HAP-1 (cell line): ENCODE measurements around the gene SEBOX.
A peak's percentile ranks its signal among the peaks of the same experiment; 100 is the strongest.

Source experiments
- DNase-seq, 2 experiments: peaks; one replicate each; pipeline ENCODE4 v3.0.0-alpha.2; 2016 to 2020; ENCODE audit warnings: low spot score in 2 of 2
- H3K27me3 ChIP-seq: fragments of 250-450 bp; sonication (Bioruptor Pico); 2 replicates; pipeline ENCODE4 v1.5.1; 2020; ENCODE audit warnings: low read depth, mild to moderate bottlenecking, moderate library complexity
- H3K36me3 ChIP-seq: fragments of 250-450 bp; sonication (Bioruptor Pico); replicated peaks from 2 replicates; pipeline ENCODE4 v1.5.1; 2020; ENCODE audit warnings: mild to moderate bottlenecking
- H3K4me1 ChIP-seq: fragments of 250-450 bp; sonication (Bioruptor Pico); 2 replicates; pipeline ENCODE4 v1.5.1; 2020; ENCODE audit warnings: mild to moderate bottlenecking
- H3K4me3 ChIP-seq: fragments of 250-450 bp; sonication (Bioruptor Pico); 2 replicates; pipeline ENCODE4 v1.5.1; 2020; ENCODE audit warnings: mild to moderate bottlenecking, moderate library complexity
- H3K9me3 ChIP-seq: fragments of 250-450 bp; sonication (Bioruptor Pico); 2 replicates; pipeline ENCODE4 v1.5.1; 2020; ENCODE audit warnings: mild to moderate bottlenecking, moderate library complexity
- in situ Hi-C: fragments of 300-500 bp; cut with MboI; formaldehyde crosslinking; loops from 3 replicates; pipeline ENCODE4 v1.14.3; 2020; ENCODE audit warnings: low sequenced_read_pairs, inconsistent platforms, mixed read lengths

The SEBOX gene

DNA sequence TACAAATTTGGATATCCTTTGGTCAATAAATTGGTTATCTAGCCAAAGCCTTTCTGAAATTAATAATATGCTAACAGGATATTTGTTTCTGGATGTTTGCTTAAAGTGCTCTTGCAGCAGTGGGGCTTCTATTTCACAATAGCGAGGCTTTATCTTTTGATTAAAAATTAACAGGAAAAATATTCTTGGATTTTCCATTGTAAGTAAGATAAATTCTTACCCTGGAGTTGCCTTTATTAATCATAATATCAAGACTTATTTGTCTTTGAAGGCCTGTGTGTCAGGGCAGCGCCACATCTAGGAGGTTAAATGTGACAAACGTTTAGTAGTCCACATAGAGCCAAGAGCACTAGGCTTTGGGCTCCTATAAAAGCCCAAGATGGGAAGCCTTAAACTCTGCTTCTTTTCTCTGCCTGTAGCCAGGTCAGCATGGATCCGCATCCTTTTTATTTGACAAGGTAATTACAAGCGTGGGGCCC lies 40.7 kb downstream of the SEBOX start:
- Histone ChIP-seq H3K4me3 (no peak overlapping the region), H3K4me1 (peaks cover 18% of the 10 kb centered on the region), H3K36me3 (peaks cover 54% of the 10 kb centered on the region), H3K9me3 (no peaks in the 10 kb centered on the region), H3K27me3 (no peaks in the 10 kb centered on the region)
- DNase-seq: no peak
- in situ Hi-C loops: loop anchor here (5.0 kb wide), 1 partner anchor 33 kb away; the partner anchor contains the start of gene POLDIP2

DNA sequence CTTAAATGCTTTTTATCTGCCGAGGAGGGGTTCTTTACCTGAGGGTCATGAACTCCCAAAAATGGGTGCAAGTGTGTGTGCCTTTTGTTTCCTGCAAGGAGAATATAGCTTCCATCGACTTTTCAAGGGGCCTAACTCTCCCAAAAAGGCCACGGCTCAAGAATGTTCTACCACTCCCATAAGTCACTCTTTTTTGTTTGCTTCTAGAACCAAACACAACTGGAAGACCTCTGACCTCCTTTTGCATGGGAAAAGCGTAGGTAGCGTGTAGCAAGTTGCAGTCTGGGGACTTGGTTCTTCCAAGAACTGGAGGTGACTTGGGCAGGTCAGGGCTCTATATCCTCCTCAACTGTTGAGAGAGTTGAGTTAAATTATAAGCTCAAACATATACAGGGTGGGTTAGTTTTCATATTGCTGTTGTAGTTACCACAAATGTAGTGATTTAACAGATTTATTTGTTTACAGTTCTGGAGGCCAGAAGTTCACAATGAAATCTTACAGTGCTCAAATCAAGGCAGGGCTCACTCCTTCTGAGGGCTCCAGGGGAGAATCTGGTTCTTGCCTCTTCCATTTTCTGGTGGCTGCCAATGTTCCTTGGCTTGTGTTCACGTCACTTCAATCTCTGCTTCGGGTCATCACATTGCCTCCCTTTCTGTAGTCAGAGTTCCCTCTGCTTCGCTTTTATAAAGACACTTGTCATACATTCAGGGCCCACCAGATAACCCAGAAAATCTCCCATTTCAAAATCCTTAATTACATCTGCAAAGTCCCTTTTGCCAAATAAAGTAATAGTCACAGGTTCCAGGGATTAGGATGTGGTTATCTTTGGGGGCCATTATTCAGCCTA lies 44.6 kb downstream of the SEBOX start:
- Histone ChIP-seq H3K27me3 (no peaks in the 10 kb centered on the region), H3K9me3 (no peaks in the 10 kb centered on the region), H3K4me1 (peaks cover 26% of the 10 kb centered on the region), H3K4me3 (peak overlapping the region; percentile 72), H3K36me3 (peaks cover 20% of the 10 kb centered on the region)
- DNase-seq: no peak
- in situ Hi-C loops: loop anchor here (5.0 kb wide), 1 partner anchor 37 kb away; the partner anchor contains the start of gene POLDIP2

DNA sequence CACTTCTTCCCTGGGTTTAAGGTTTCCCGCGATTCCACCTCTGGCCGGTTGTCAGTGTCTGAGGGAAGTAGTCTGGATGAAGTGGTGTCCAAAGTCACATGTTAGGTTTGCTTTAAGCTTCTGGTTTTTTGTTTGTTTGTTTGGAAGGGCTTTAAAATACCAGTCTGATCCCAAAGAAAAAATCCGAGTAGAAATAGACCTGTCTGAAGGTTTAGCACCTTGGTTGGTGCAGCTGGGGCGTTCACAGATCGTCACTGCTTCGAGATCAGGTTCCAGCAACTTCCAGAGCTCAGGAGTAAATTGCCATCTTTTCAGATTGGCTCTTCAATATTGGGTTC lies 45.4 kb downstream of the SEBOX start:
- Histone ChIP-seq H3K4me1 (peaks cover 26% of the 10 kb centered on the region), H3K4me3 (peak overlapping the region; percentile 72), H3K36me3 (peaks cover 19% of the 10 kb centered on the region), H3K27me3 (no peaks in the 10 kb centered on the region), H3K9me3 (no peaks in the 10 kb centered on the region)
- DNase-seq: no peak
- in situ Hi-C loops: no loop called here

DNA sequence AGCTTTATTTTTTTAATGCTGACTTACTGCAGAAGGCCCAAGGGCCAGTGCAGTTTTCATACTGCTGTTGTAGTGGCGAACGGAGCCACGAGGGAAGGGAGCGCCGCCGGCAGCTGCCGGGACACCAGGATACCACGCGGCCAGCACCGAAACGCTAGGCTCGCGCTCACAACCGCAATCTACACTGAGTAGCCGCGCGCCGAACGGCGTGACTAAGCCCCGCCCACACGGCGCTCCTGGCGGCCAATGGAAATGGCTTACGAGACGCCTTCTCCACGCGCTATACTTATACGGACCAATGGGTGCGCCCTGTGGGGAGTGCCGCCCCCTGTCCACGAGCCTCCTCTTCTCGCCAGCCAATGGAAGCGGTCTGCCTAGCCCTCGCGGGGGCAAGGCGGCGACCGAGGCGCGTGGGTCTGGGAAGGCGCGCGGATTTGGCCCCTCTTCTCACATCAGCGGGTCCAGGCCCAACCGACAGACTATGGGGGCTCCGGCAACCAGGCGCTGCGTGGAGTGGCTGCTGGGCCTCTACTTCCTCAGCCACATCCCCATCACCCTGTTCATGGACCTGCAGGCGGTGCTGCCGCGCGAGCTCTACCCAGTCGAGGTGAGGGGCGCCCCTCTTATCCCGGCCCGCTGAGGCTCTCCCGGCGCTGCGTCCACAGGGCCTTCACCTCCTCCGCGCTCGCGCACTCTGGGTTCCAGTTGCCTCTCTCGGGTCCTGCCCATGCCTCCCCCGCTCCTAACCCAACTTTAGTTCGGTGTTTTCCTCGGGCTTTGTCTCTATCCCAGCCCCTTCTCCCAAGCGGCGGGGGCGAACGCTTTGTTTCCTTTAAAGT lies 46.0 kb downstream of the SEBOX start, which contains the start of gene TMEM97:
TSS of gene TMEM97 (plus strand) at position 442 of the 839 bp plus-strand sequence. CDS start at position 482, 40 bp downstream.
- peak within 1 kb of the TSS; percentile 72 for H3K4me3 ChIP-seq
- H3K4me1 ChIP-seq: peaks cover 26% of the 10 kb centered on the region
- H3K9me3 ChIP-seq: no peaks in the 10 kb centered on the region
- in situ Hi-C loops: no loop called here
- no peaks in the 10 kb centered on the region for H3K27me3 ChIP-seq
- H3K36me3 ChIP-seq: peaks cover 18% of the 10 kb centered on the region
- peak; percentile 97 to 98 for DNase-seq

DNA sequence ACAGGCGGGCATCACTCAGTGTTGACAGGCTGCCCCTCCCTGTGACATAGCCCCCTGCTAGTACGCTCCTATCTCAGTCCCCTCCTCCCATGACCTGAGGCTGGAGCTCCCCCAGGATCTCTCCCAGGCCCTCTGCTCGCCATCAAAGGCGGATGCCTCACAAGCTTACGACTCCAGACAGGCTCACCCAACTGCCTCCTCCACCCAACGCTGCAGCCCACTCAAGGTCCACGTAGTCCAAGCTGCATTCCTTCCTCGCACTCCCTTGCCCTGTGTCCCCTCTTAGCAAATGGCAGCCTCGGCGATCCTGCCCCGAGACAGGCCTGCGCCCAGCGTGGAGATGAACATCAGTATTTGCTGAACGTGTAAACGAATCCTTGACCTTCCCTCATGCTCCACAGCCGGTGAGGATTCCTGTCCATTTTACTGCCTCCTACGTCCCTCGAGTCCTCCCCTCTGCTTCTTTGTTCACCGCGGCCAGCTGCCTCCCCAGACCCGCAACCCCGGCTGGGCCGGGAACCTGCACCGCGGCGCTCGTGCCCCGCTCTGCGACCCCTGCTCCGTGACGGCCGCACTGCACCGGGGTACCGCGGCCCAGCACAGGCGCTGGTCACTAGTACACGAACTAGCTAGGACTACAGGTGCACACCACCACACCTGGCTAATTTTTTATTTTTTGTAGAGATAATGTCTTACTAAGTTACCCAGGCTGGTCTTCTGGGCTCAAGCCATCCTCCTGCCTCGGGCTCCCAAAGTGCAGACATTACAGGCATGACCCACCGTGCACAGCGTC lies 46.8 kb downstream of the SEBOX start:
- in situ Hi-C loops: no loop called here
- DNase-seq: peak in 1 of 2 experiments; percentile 40
- Histone ChIP-seq H3K27me3 (no peaks in the 10 kb centered on the region), H3K9me3 (no peaks in the 10 kb centered on the region), H3K4me3 (peak overlapping the region; percentile 72), H3K36me3 (peaks cover 16% of the 10 kb centered on the region), H3K4me1 (peaks cover 26% of the 10 kb centered on the region)

DNA sequence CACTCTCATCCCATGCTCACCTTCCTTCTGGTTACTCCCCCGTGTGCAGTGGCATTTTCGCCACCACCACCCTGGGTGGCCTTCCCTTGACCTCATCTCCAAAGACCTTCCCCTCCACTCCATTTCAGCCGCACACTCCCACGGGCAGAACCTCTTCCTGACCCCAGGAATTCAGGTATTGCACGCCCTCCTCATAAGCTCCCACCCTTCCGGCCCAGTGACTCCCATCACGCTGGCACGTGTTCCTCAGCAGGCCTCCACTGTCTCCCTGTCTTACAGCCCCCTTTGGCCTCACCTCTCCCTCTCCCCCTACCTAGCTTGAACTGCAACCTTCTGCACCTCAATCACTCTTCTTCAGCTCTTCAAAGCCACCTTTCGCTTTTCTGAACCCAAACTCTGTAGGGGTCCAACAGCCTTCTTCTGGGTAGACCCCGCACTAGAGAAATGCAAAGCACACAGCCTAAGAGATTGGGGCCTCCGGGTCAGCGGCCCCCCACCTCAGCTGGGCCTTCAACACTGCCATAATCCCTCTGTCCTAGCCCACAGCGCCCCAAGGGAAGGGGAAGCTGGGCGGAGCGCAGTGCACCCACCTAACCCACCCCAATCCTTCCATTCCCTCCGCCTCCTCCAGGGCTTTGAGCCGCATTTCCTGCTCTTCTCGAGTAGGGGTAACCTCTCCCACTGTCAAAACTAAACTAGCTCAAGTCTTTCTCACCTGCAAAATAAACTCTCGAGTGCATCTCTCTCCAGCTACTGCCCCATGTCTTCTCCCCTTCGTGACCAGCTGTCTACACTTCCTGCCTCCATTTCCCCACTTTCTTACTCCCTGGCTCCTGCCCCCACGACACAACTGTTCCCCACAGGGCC lies 47.7 kb downstream of the SEBOX start:
- no peaks in the 10 kb centered on the region for H3K27me3 ChIP-seq
- no peak for DNase-seq
- H3K9me3 ChIP-seq: no peaks in the 10 kb centered on the region
- peak overlapping the region; percentile 72 for H3K4me3 ChIP-seq
- in situ Hi-C loops: no loop called here
- peaks cover 22% of the 10 kb centered on the region for H3K4me1 ChIP-seq
- peaks cover 14% of the 10 kb centered on the region for H3K36me3 ChIP-seq

DNA sequence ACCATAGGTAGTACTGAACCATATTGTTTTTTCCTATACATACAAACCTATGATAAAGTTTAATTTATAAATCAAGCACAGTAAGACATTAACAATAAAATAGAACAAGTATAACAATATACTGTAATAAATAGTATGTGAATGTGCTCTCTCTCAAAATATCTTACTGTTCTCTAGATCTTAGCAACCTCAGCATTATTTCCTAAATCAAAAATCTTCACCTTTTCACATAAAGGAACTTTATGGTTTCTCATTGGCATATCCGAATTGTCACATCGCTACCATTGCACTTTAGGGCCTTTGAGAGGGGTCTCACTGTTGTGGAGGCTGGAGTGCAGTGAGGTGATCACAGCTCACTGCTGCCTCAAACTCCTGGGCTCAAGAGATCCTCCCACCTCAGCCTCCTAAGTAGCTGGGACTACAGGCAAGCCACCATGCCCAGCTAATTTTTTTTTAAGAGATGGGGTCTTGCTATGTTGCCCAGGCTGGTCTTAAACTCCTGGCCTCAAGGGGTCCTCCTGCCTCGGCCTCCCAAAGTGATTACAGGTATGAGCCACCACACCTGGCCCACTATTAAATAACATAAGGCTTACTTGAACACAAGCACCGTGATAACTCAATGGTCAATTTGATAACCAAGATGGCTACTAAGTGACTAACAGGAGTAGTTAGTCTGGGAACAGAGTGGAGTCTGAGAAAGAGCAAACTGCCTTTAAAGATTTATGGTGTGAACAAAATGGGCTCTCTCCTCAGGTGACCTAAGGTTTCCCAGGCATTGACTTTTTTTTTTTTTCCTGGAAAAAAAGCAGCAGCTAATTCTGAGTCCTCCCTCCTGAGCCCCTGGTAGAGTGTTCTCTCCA lies 48.9 kb downstream of the SEBOX start:
- no peak for DNase-seq
- in situ Hi-C loops: no loop called here
- Histone ChIP-seq H3K36me3 (peaks cover 8% of the 10 kb centered on the region; the same call in 1 of the 2 replicates), H3K4me3 (no peak overlapping the region), H3K4me1 (peaks cover 15% of the 10 kb centered on the region), H3K9me3 (no peaks in the 10 kb centered on the region), H3K27me3 (no peaks in the 10 kb centered on the region)

DNA sequence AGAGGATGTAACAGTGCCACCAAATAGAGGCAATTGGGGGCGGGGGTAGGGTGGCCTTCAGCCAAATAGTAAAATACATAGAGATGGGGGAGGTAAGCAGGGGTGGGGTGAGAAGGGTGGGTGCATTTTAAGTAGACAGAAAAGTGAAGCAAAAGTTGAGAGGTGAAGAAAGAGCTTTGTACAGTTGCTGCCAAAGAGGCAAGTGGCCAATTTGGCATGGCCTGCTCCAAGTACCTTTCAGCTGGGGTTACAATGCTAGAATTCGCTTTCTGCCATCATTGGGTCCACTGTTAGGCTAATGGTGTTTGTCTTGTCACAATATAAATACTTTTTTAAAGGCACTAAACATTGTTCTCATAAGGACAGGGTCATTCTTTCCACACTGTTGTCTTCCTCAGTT lies 51.2 kb downstream of the SEBOX start:
- in situ Hi-C loops: no loop called here

More for the DNA sequence above, 51.2 kb downstream of the SEBOX start:
- DNase-seq: no peak
- H3K9me3 ChIP-seq: no peaks in the 10 kb centered on the region
- peaks cover 13% of the 10 kb centered on the region for H3K4me1 ChIP-seq
- H3K27me3 ChIP-seq: no peaks in the 10 kb centered on the region
- no peak overlapping the region for H3K4me3 ChIP-seq
- H3K36me3 ChIP-seq: no peaks in the 10 kb centered on the region
